H1 (cell line): ENCODE measurements around the gene ATG4C. TPM values are rescaled to one million over a fixed set of nuclear protein-coding genes. Genes with fewer than 3 reads are reported as not detected.

ENCODE experiments used
- CTCF ChIA-PET: fragments of 300-600 bp; sonication (Branson Sonifier 250); formaldehyde crosslinking; loops from one replicate; lab custom pipeline; 2021; ENCODE audit not compliant: partially characterized antibody; lab: Charles Lee
- POLR2A ChIA-PET: fragments of 300-600 bp; sonication (Branson Sonifier 250); formaldehyde crosslinking; loops from one replicate; lab custom pipeline; 2021; ENCODE audit warnings: inconsistent platforms; ENCODE audit not compliant: partially characterized antibody; lab: Charles Lee
- DNase-seq, 2 experiments: peaks; one replicate each; pipeline versions ENCODE4 v3.0.0 to v3.0.0-alpha.2; 2010 to 2022; ENCODE audit warnings: low spot score in 2 of 2, low read depth in 1 of 2, mixed read lengths in 1 of 2
- FAIRE-seq: peaks from 2 replicates; lab custom pipeline; 2011; peaks lifted over from hg19 to GRCh38; lab: Jason Lieb, UNC
- H2AFZ ChIP-seq: 2 replicates; pipeline ENCODE4 v1.8.1; 2012; ENCODE audit warnings: low read length, inconsistent platforms
- H2AK5ac ChIP-seq: 2 replicates; pipeline ENCODE4 v1.6.1; 2013; ENCODE audit warnings: low read depth, low read length
- H2BK120ac ChIP-seq: replicated peaks from 2 replicates; pipeline ENCODE3; 2013; ENCODE audit warnings: low read depth, low read length, inconsistent platforms
- H2BK12ac ChIP-seq: 2 replicates; pipeline ENCODE4 v1.6.1; 2013; ENCODE audit warnings: low read depth, low read length
- H2BK15ac ChIP-seq: 2 replicates; pipeline ENCODE4 v1.6.1; 2013; ENCODE audit warnings: low read length
- H2BK20ac ChIP-seq: 2 replicates; pipeline ENCODE4 v1.6.1; 2013; ENCODE audit warnings: low read length
- H2BK5ac ChIP-seq: 2 replicates; pipeline ENCODE4 v1.6.1; 2013; ENCODE audit warnings: low read depth, low read length
- H3K14ac ChIP-seq: 2 replicates; pipeline ENCODE4 v1.6.1; 2013; ENCODE audit warnings: inconsistent platforms; ENCODE audit not compliant: insufficient read length
- H3K18ac ChIP-seq: 2 replicates; pipeline ENCODE4 v1.6.1; 2013; ENCODE audit warnings: low read length; ENCODE audit errors: extremely low read depth
- H3K23ac ChIP-seq: 2 replicates; pipeline ENCODE4 v1.6.1; 2013; ENCODE audit warnings: inconsistent platforms; ENCODE audit not compliant: insufficient read length
- H3K23me2 ChIP-seq: 2 replicates; pipeline ENCODE4 v1.6.1; 2013; ENCODE audit warnings: low read depth, low read length
- H3K27ac ChIP-seq: 2 replicates; pipeline ENCODE4 v1.6.1; 2011; ENCODE audit warnings: low read depth, low read length, inconsistent platforms
- H3K27me3 ChIP-seq, 4 experiments: replicated peaks in 1 of 4; 1 replicate in 1 of 4; 2 replicates in 3 of 4; pipeline versions ENCODE4 v1.6.1 to v1.8.1; 2011 to 2013; ENCODE audit warnings: low read length in 3 of 4, mild to moderate bottlenecking in 3 of 4, inconsistent platforms in 2 of 4, mixed read lengths in 2 of 4, moderate library complexity in 1 of 4; ENCODE audit not compliant: control insufficient read depth in 3 of 4, insufficient read depth in 3 of 4; ENCODE audit errors: extremely low read depth in 1 of 4
- H3K36me3 ChIP-seq, 4 experiments: 2 replicates each; pipeline versions ENCODE4 v1.6.1 to v1.8.1; 2011 to 2013; ENCODE audit warnings: mild to moderate bottlenecking in 4 of 4, low read length in 3 of 4, moderate library complexity in 2 of 4, control low read depth in 1 of 4, inconsistent platforms in 1 of 4; ENCODE audit not compliant: insufficient read depth in 4 of 4, control insufficient read depth in 2 of 4
- H3K4ac ChIP-seq: replicated peaks from 2 replicates; pipeline ENCODE3; 2013; ENCODE audit warnings: low read length, low read depth, mixed read lengths, inconsistent platforms; ENCODE audit not compliant: insufficient read length
- H3K4me1 ChIP-seq, 4 experiments: replicated peaks in 1 of 4; 1 replicate in 1 of 4; 2 replicates in 3 of 4; pipeline versions ENCODE4 v1.6.1 to v1.8.1; 2011 to 2013; ENCODE audit warnings: low read length in 3 of 4, inconsistent platforms in 2 of 4, mixed read lengths in 1 of 4; ENCODE audit not compliant: insufficient read depth in 4 of 4, control insufficient read depth in 3 of 4
- H3K4me2 ChIP-seq, 2 experiments: 2 replicates each; pipeline versions ENCODE4 v1.6.1 to v1.8.1; 2011 to 2013; ENCODE audit warnings: low read depth in 2 of 2, low read length in 2 of 2, control low read depth in 1 of 2, inconsistent platforms in 1 of 2, mild to moderate bottlenecking in 1 of 2; ENCODE audit not compliant: insufficient read depth in 1 of 2
- H3K4me3 ChIP-seq, 4 experiments: fragments of 200-600, 300-600 bp in 1 of 4; sonication (generic), shearing (Covaris generic), sonication (Bioruptor Twin) in 1 of 4; 2 replicates each; pipeline versions ENCODE4 v1.5.1 to v1.8.1; 2011 to 2016; ENCODE audit warnings: low read length in 4 of 4, low read depth in 3 of 4, control low read depth in 2 of 4, inconsistent platforms in 2 of 4, mild to moderate bottlenecking in 2 of 4, mixed read lengths in 1 of 4, moderate library complexity in 1 of 4; ENCODE audit not compliant: insufficient read depth in 2 of 4; ENCODE audit errors: extremely low read depth in 1 of 4
- H3K56ac ChIP-seq: replicated peaks from 2 replicates; pipeline ENCODE3; 2013; ENCODE audit warnings: low read depth, mild to moderate bottlenecking, mixed read lengths, low read length, inconsistent platforms; ENCODE audit not compliant: insufficient read length
- H3K79me1 ChIP-seq: 2 replicates; pipeline ENCODE4 v1.6.1; 2013; ENCODE audit warnings: low read depth, low read length, control low read depth
- H3K79me2 ChIP-seq, 2 experiments: 2 replicates each; pipeline versions ENCODE4 v1.6.1 to v1.8.1; 2012 to 2013; ENCODE audit warnings: low read length in 2 of 2, mild to moderate bottlenecking in 2 of 2, inconsistent platforms in 1 of 2; ENCODE audit not compliant: insufficient read depth in 2 of 2, control insufficient read depth in 1 of 2
- H3K9ac ChIP-seq, 4 experiments: replicated peaks in 1 of 4; 1 replicate in 1 of 4; 2 replicates in 3 of 4; pipeline versions ENCODE4 v1.6.1 to v1.8.1; 2011 to 2013; ENCODE audit warnings: low read depth in 3 of 4, low read length in 3 of 4, control low read depth in 2 of 4, mild to moderate bottlenecking in 2 of 4, moderate library complexity in 2 of 4, inconsistent platforms in 1 of 4; ENCODE audit errors: extremely low read depth in 1 of 4
- H3K9me3 ChIP-seq, 2 experiments: 2 replicates each; pipeline versions ENCODE4 v1.6.1 to v1.8.1; 2012 to 2013; ENCODE audit warnings: mild to moderate bottlenecking in 2 of 2, moderate library complexity in 2 of 2, control low read depth in 1 of 2, inconsistent platforms in 1 of 2, low read depth in 1 of 2, low read length in 1 of 2, mixed read lengths in 1 of 2; ENCODE audit not compliant: insufficient read depth in 2 of 2
- H4K20me1 ChIP-seq, 2 experiments: replicated peaks in 1 of 2; 2 replicates each; pipeline versions ENCODE3 to v1.8.1; 2011 to 2013; ENCODE audit warnings: inconsistent platforms in 2 of 2, low read length in 2 of 2, mild to moderate bottlenecking in 1 of 2; ENCODE audit not compliant: insufficient read depth in 2 of 2, control insufficient read depth in 1 of 2
- H4K5ac ChIP-seq: 2 replicates; pipeline ENCODE4 v1.6.1; 2013; ENCODE audit warnings: low read length, low read depth, mixed read lengths, inconsistent platforms; ENCODE audit not compliant: insufficient read length
- H4K8ac ChIP-seq: 2 replicates; pipeline ENCODE4 v1.8.0; 2013; ENCODE audit warnings: mild to moderate bottlenecking, moderate library complexity, low read length, inconsistent platforms; ENCODE audit not compliant: insufficient read depth; ENCODE audit errors: extremely low read depth
- H4K91ac ChIP-seq: replicated peaks from 2 replicates; pipeline ENCODE3; 2013; ENCODE audit warnings: low read length, mixed read lengths, inconsistent platforms; ENCODE audit not compliant: insufficient read length
- BACH1 ChIP-seq: IDR thresholded peaks from 2 replicates; pipeline ENCODE4 v1.6.1; 2012; ENCODE audit warnings: low read length, improper control_type of control experiment
- CREB1 ChIP-seq: IDR thresholded peaks from 2 replicates; pipeline ENCODE4 v1.6.1; 2012; ENCODE audit warnings: inconsistent platforms
- HDAC2 ChIP-seq, 2 experiments: fragments of 300-600 bp in 1 of 2; sonication (generic) in 1 of 2; IDR thresholded peaks; 2 replicates each; pipeline ENCODE4 v1.6.1; 2011 to 2012; ENCODE audit warnings: low read depth in 2 of 2, low read length in 2 of 2, mild to moderate bottlenecking in 2 of 2, moderate library complexity in 2 of 2, borderline replicate concordance in 1 of 2, inconsistent platforms in 1 of 2
- KDM5A ChIP-seq: fragments of 200-600 bp; IDR thresholded peaks from 2 replicates; pipeline ENCODE4 v1.7.1; 2012; ENCODE audit warnings: mild to moderate bottlenecking, low read length, inconsistent platforms, mixed read lengths
- NANOG ChIP-seq: IDR thresholded peaks from 2 replicates; pipeline ENCODE4 v1.6.1; 2011; ENCODE audit warnings: low read length, low read depth, mild to moderate bottlenecking, inconsistent platforms; ENCODE audit not compliant: insufficient read depth, poor library complexity, severe bottlenecking
- PHF8 ChIP-seq: fragments of 200-600 bp; sonication (generic); conservative IDR thresholded peaks from 2 replicates; pipeline ENCODE4 v1.7.1; 2012; ENCODE audit warnings: low read depth, mild to moderate bottlenecking, inconsistent platforms, low read length, moderate library complexity
- POU5F1 ChIP-seq: IDR thresholded peaks from 2 replicates; pipeline ENCODE4 v1.6.1; 2011; ENCODE audit warnings: low read depth, mild to moderate bottlenecking, low read length, moderate library complexity
- SIN3A ChIP-seq, 2 experiments: IDR thresholded peaks in 1 of 2; conservative IDR thresholded peaks in 1 of 2; 2 replicates each; pipeline ENCODE4 v1.6.1; 2011 to 2012; ENCODE audit warnings: low read length in 2 of 2, improper control_type of control experiment in 1 of 2, low read depth in 1 of 2, mild to moderate bottlenecking in 1 of 2
- TCF12 ChIP-seq: IDR thresholded peaks from 2 replicates; pipeline ENCODE4 v1.6.1; 2011; ENCODE audit warnings: low read depth, mild to moderate bottlenecking, low read length
- TEAD4 ChIP-seq: IDR thresholded peaks from 2 replicates; pipeline ENCODE4 v1.6.1; 2012; ENCODE audit warnings: low read depth, low read length, inconsistent platforms, mixed read lengths
- polyA plus RNA-seq, 7 experiments: library from polyadenylated mRNA; depleted of rRNA in 3 of 7; stranded (reverse) in 5 of 7; unstranded in 2 of 7; fragments of >200 nt in 5 of 7; fragments of 200-250 nt in 2 of 7; gene quantifications; 1 replicate in 5 of 7; 2 replicates in 1 of 7; 4 replicates in 1 of 7; pipeline versions ENCODE4 v1.2.1 to v1.2.3, GENCODE V29; 2011 to 2013; ENCODE audit warnings: missing spikeins in 2 of 7, mixed read lengths in 2 of 7
- total RNA-seq: library from RNA; stranded (reverse); fragmentation: NEBNext Ultra II Directional; extraction: Animal tissue kit (Norgen Biotek cat#: 25700); gene quantifications from 2 replicates; pipeline ENCODE4 v1.2.1, GENCODE V29; 2021
- TF ChIP-seq, protein P1 (sequence below): IDR thresholded peaks from 2 replicates; pipeline ENCODE4 v1.6.1; 2012; ENCODE audit warnings: low read length, inconsistent platforms

Gene ATG4C
- total and polyA plus RNA-seq, 2 of the 8 experiments (the other 6 are each of a cell fraction or from before 2014, with no cell fraction given), result 5.1 to 22.2 TPM

DNA sequence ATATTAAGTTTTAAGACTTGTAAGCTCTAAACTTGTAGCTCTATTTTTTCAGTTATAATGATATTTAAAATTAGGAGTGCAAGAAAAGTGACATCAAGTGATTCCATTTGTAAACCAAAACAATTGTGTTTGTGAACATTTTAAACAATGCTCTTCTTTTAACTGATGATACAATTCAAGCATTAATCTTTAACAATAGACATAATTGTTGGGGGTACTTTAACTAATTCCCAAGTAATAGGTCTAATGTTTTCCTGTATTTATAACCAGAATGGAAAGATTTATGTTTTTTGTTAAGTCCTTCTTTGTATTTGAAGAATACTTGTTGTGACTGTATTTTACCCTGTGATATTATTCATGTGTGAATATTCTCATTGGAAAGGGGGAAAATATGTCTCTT lies 6.8 kb downstream of the ATG4C start:
- Histone ChIP-seq H3K18ac (no peak overlapping the region), H3K4me2 (no peak overlapping the region), H3K4ac (no peak overlapping the region), H2AFZ (no peak overlapping the region), H3K56ac (no peak overlapping the region), H3K9ac (no peak overlapping the region), H3K14ac (no peak overlapping the region), H4K5ac (no peak overlapping the region), H2BK5ac (no peak overlapping the region), H3K27ac (no peak overlapping the region), H3K79me2 (peaks cover 0 to 28% of the 10 kb centered on the region in 2 experiments; a peak in 2 of 4 replicates), H4K20me1 (no peaks in the 10 kb centered on the region), H2BK120ac (no peak overlapping the region), H4K8ac (no peak overlapping the region), H3K23me2 (no peaks in the 10 kb centered on the region; the same call in 1 of the 2 replicates), H3K36me3 (no peaks in the 10 kb centered on the region), H3K4me1 (no peaks in the 10 kb centered on the region), H4K91ac (no peak overlapping the region), H2AK5ac (no peak overlapping the region), H2BK20ac (no peak overlapping the region), H2BK12ac (no peak overlapping the region), H3K23ac (no peak overlapping the region), H3K27me3 (no peaks in the 10 kb centered on the region), H3K79me1 (no peaks in the 10 kb centered on the region), H2BK15ac (no peak overlapping the region), H3K9me3 (no peaks in the 10 kb centered on the region), H3K4me3 (no peak overlapping the region)
- CTCF ChIA-PET, result no interaction called here
- FAIRE-seq (peak; percentile 57), DNase-seq (no peak)
- POLR2A ChIA-PET, result no interaction called here
- TF ChIP-seq, protein P1, sequence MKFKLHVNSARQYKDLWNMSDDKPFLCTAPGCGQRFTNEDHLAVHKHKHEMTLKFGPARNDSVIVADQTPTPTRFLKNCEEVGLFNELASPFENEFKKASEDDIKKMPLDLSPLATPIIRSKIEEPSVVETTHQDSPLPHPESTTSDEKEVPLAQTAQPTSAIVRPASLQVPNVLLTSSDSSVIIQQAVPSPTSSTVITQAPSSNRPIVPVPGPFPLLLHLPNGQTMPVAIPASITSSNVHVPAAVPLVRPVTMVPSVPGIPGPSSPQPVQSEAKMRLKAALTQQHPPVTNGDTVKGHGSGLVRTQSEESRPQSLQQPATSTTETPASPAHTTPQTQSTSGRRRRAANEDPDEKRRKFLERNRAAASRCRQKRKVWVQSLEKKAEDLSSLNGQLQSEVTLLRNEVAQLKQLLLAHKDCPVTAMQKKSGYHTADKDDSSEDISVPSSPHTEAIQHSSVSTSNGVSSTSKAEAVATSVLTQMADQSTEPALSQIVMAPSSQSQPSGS, result no peak
- no peak for TF ChIP-seq POU5F1
- TF ChIP-seq KDM5A, result no peak
- TF ChIP-seq SIN3A (conservative IDR thresholded peaks at IDR 0.05 in 1 of 2, IDR thresholded peaks at IDR 0.05 in 1 of 2; ENCODE audit: low read depth in 1 of 2, low read length in 2 of 2), result no peak
- no peak for TF ChIP-seq NANOG
- TF ChIP-seq TEAD4, result no peak
- no peak for TF ChIP-seq BACH1
- TF ChIP-seq HDAC2 (IDR thresholded peaks at IDR 0.05; ENCODE audit: borderline replicate concordance in 1 of 2, low read depth in 2 of 2, low read length in 2 of 2), result no peak
- TF ChIP-seq CREB1, result no peak
- no peak for TF ChIP-seq TCF12
- no peak for TF ChIP-seq PHF8
